Astrocyte of the hippocampus (primary cell): ENCODE measurements around the gene SPINK13.
"Not testable (repeated sequence)": the region's sequence is repeated elsewhere in the genome, so short reads cannot be mapped to it uniquely, and the experiment has no call there.

Experiments used
- DNase-seq: peaks from one replicate; pipeline ENCODE4 v3.0.0; 2011; ENCODE audit warnings: low read depth, low spot score

Gene SPINK13

GRCh38 chr5:148312153-148312552 is 43.6 kb downstream of the SPINK13 start, which contains the start of gene SPINK7:
Gene SPINK7 (plus strand): TSS chr5:148312423. CDS start chr5:148312484, 61 bp downstream.
- DNase-seq, result no peak

- no peak for DNase-seq
These were observed 45.6 kb downstream of the SPINK13 start for GRCh38 chr5:148314187-148314586.

GRCh38 chr5:148314731-148315130 is 46.1 kb downstream of the SPINK13 start:
- DNase-seq, result no peak

DNA sequence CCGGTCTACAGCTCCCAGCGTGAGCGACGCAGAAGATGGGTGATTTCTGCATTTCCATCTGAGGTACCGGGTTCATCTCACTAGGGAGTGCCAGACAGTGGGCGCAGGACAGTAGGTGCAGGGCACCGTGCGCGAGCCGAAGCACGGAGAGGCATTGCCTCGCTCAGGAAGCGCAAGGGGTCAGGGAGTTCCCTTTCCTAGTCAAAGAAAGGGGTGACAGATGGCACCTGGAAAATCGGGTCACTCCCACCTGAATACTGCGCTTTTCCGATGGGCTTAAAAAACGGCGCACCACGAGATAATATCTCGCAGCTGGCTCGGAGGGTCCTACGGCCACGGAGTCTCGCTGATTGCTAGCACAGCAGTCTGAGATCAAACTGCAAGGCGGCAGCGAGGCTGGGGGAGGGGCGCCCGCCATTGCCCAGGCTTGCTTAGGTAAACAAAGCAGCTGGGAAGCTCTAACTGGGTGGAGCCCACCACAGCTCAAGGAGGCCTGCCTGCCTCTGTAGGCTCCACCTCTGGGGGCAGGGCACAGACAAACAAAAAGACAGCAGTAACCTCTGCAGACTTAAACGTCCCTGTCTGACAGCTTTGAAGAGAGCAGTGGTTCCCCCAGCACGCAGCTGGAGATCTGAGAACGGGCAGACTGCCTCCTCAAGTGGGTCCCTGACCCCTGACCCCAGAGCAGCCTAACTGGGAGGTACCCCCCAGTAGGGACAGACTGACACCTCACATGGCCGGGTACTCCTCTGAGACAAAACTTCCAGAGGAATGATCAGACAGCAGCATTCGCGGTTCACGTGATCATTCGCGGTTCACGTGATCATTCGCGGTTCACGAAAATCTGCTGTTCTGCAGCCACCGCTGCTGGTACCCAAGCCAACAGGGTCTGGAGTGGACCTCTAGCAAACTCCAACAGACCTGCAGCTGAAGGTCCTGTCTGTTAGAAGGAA is 51.7 kb downstream of the SPINK13 start:
- DNase-seq, result not testable (repeated sequence)

DNA sequence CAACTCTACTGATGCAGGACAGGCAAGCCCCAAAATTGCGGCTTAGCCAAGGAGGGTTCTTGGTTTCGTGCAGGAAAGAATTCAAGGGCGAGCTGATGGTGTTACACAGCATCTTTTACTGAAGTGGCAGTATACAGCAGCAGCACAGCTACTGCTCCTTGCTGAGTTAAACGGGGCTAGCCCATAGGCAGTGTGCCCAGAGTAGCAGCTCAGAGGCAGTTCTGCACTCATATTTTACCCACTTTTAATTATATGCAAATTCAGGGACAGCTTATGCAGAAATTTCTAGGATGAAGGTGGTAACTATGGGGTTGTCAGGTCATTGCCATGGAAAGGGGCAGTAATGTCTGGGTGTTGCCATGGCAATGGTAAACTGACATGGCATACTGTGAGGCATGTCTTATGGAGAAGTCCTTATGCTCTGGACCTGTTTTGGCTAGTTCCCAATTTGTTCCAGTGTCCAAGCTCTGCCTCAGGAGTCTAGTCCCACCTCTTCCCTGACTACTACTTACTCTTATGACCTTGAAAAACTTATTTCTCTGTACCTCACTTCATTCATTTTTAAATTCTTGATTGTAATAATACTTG is 64.8 kb downstream of the SPINK13 start:
- no peak for DNase-seq

DNA sequence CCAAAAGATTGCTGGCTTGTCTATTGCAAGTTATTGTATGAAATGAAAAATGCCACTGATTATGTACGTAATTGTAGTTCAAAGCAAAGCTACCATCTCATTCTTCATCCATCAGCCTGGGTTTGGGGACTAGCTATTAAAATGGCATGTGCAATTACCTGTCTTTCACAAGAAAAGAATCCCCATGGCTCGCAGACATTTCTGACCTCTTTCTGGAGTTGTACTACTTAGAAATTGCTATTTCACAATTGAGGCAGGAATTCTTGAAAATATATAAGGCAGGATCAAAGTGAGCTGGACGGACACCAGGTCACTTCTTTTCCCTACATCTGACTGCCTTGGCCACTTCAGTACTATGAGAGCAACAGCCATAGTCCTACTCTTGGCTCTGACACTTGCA is 66.7 kb downstream of the SPINK13 start, which contains the start of gene SPINK9:
SPINK9 (plus strand) TSS at position 301 of the 400 bp plus-strand sequence; CDS start at position 356, 55 bp downstream.
- DNase-seq, result no peak
